CD14-positive monocyte (primary cell): ENCODE results near the gene CSMD2. TPM values are rescaled to one million over a fixed set of nuclear protein-coding genes. Genes with fewer than 3 reads are reported as not detected.

ENCODE experiments used
- DNase-seq, 3 donors: peaks; one replicate each; pipeline ENCODE4 v3.0.0-alpha.2; 2011 to 2022
- H2AFZ ChIP-seq: 2 replicates; pipeline ENCODE4 v1.6.0; 2012; ENCODE audit warnings: mild to moderate bottlenecking, low read depth, low read length, inconsistent platforms; ENCODE audit not compliant: insufficient read depth, poor library complexity, severe bottlenecking
- H3K27ac ChIP-seq, 2 donors: 1 replicate in 1 of 2; 2 replicates in 1 of 2; pipeline ENCODE4 v1.5.1; 2012 to 2013; ENCODE audit warnings: low read length in 2 of 2, control low read depth in 1 of 2, inconsistent platforms in 1 of 2, low read depth in 1 of 2, mild to moderate bottlenecking in 1 of 2
- H3K27me3 ChIP-seq, 2 donors: one replicate each; pipeline versions ENCODE4 v1.6.0 to v1.6.1; 2011 to 2013; ENCODE audit warnings: low read length in 2 of 2; ENCODE audit not compliant: control insufficient read depth in 2 of 2, insufficient read depth in 2 of 2
- H3K36me3 ChIP-seq, 2 donors: replicated peaks in 1 of 2; 1 replicate in 1 of 2; 2 replicates in 1 of 2; pipeline versions ENCODE4 v1.5.1 to v1.6.1; 2012 to 2013; ENCODE audit warnings: low read length in 2 of 2, control low read depth in 1 of 2, inconsistent platforms in 1 of 2, mild to moderate bottlenecking in 1 of 2; ENCODE audit not compliant: insufficient read depth in 2 of 2, control insufficient read depth in 1 of 2
- H3K4me1 ChIP-seq, 2 donors: 1 replicate in 1 of 2; 2 replicates in 1 of 2; pipeline versions ENCODE4 v1.5.1 to v1.6.1; 2012 to 2013; ENCODE audit warnings: low read length in 2 of 2, control low read depth in 1 of 2, inconsistent platforms in 1 of 2, mild to moderate bottlenecking in 1 of 2, moderate library complexity in 1 of 2; ENCODE audit not compliant: insufficient read depth in 2 of 2, control insufficient read depth in 1 of 2
- H3K4me2 ChIP-seq: replicated peaks from 2 replicates; pipeline ENCODE3; 2012; ENCODE audit warnings: low read length, moderate library complexity, mild to moderate bottlenecking; ENCODE audit not compliant: poor library complexity, severe bottlenecking; ENCODE audit errors: extremely low read depth
- H3K4me3 ChIP-seq, 3 experiments: fragments of 200-600 bp in 1 of 3; sonication (generic) in 1 of 3; replicated peaks in 1 of 3; 1 replicate in 2 of 3; 2 replicates in 1 of 3; pipeline ENCODE4 v1.5.1; 2011 to 2013; ENCODE audit warnings: low read length in 3 of 3, mild to moderate bottlenecking in 3 of 3, control low read depth in 2 of 3, low read depth in 2 of 3, inconsistent platforms in 1 of 3, moderate library complexity in 1 of 3
- H3K79me2 ChIP-seq: 2 replicates; pipeline ENCODE4 v1.6.0; 2012; ENCODE audit warnings: mild to moderate bottlenecking, control low read depth, inconsistent platforms, low read length, moderate library complexity; ENCODE audit not compliant: insufficient read depth
- H3K9ac ChIP-seq: 2 replicates; pipeline ENCODE4 v1.6.0; 2017; ENCODE audit warnings: low read length, mild to moderate bottlenecking; ENCODE audit not compliant: insufficient read depth, poor library complexity, severe bottlenecking
- H3K9me3 ChIP-seq, 2 donors: replicated peaks in 1 of 2; 1 replicate in 1 of 2; 2 replicates in 1 of 2; pipeline versions ENCODE4 v1.5.1 to v1.6.1; 2012 to 2013; ENCODE audit warnings: low read length in 2 of 2, control low read depth in 1 of 2; ENCODE audit not compliant: control insufficient read depth in 1 of 2, insufficient read depth in 1 of 2
- H4K20me1 ChIP-seq: 2 replicates; pipeline ENCODE4 v1.6.0; 2012; ENCODE audit warnings: mild to moderate bottlenecking, low read length, control low read depth, moderate library complexity; ENCODE audit not compliant: insufficient read depth
- H3K27ac Mint-ChIP-seq, 7 donors: one replicate each; pipeline ENCODE4 v1.8.0; 2020; ENCODE audit warnings: mild to moderate bottlenecking in 7 of 7, mixed read lengths in 7 of 7, moderate library complexity in 6 of 7, inconsistent platforms in 2 of 7
- H3K27me3 Mint-ChIP-seq, 3 donors: one replicate each; pipeline ENCODE4 v1.8.0; 2021 to 2022; ENCODE audit warnings: low read depth in 3 of 3, mild to moderate bottlenecking in 3 of 3, mixed read lengths in 3 of 3, moderate library complexity in 3 of 3, inconsistent platforms in 1 of 3
- H3K36me3 Mint-ChIP-seq, 2 donors: one replicate each; pipeline ENCODE4 v1.8.0; 2020; ENCODE audit warnings: mixed read lengths in 2 of 2, inconsistent platforms in 1 of 2, mild to moderate bottlenecking in 1 of 2
- H3K4me1 Mint-ChIP-seq: one replicate; pipeline ENCODE4 v1.8.0; 2020; ENCODE audit warnings: mild to moderate bottlenecking, mixed read lengths
- H3K4me3 Mint-ChIP-seq, 2 donors: one replicate each; pipeline ENCODE4 v1.8.0; 2020; ENCODE audit warnings: mild to moderate bottlenecking in 2 of 2, mixed read lengths in 2 of 2, moderate library complexity in 1 of 2
- H3K9me3 Mint-ChIP-seq, 7 donors: one replicate each; pipeline ENCODE4 v1.8.0; 2020 to 2022; ENCODE audit warnings: mixed read lengths in 7 of 7, mild to moderate bottlenecking in 6 of 7, moderate library complexity in 6 of 7, inconsistent platforms in 2 of 7
- WGBS: methylation state at CpG from one replicate; pipeline ENCODE4 v1.1.5; 2013; ENCODE audit warnings: missing lambda C conversion rate; ENCODE audit not compliant: insufficient coverage; 5-methylcytosine and 5-hydroxymethylcytosine counted together
- intact Hi-C, 2 donors: fragments of 100-400 bp; cut with micrococcal nuclease; formaldehyde crosslinking; loops; one replicate each; pipeline versions ENCODE4 v1.15.0 to v1.15.1; 2023
- polyA plus RNA-seq, 3 donors: library from polyadenylated mRNA; depleted of rRNA in 1 of 3; unstranded in 2 of 3; stranded (reverse) in 1 of 3; fragments of 300-500 nt in 2 of 3; fragments of >200 nt in 1 of 3; fragmentation: Illumina TruSeq in 2 of 3; gene quantifications; 1 replicate in 2 of 3; 2 replicates in 1 of 3; pipeline ENCODE4 v1.2.3, GENCODE V29; 2012 to 2021
- TF ChIP-seq, protein P1 (sequence below): fragments of 200-600 bp; IDR thresholded peaks from one replicate; pipeline ENCODE4 v1.8.0; 2022; ENCODE audit warnings: antibody characterized with exemption, mild to moderate bottlenecking

CSMD2 gene
- polyA plus RNA-seq, 3 donors = 0.04 TPM; not detected in 2

DNA sequence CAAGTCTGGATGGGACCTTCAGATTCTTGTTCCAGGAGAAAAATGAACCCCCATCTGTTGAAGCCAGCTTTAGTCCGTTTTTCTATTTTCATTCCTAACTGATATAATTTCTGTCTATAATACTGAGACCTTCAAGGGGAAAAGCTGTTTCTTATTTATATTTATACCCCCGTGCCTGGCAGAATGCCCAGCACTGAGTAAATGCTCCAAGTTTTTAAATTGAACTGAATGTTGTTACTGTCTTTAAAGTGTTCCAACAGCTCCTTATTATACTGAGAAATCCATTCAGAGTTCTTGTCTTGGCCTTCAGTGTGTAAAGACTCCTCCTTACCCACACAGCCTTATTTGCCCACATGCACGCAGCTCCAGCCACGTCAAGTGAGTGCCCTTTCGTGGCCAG lies 479.8 kb downstream of the CSMD2 start:
- no peak for DNase-seq
- Mint-ChIP-seq H3K4me1 (no peaks in the 10 kb centered on the region), H3K4me3 (no peak overlapping the region), H3K36me3 (no peaks in the 10 kb centered on the region), H3K27ac (no peak overlapping the region), H3K27me3 (peaks cover 5 to 17% (median 5%) of the 10 kb centered on the region in 3 donors), H3K9me3 (peaks cover 0 to 7% (median under 1%) of the 10 kb centered on the region in 7 donors)
- Histone ChIP-seq H3K9ac (no peak overlapping the region), H3K79me2 (no peaks in the 10 kb centered on the region), H2AFZ (no peak overlapping the region), H3K27ac (no peak overlapping the region), H3K27me3 (peaks cover 0 to 6% of the 10 kb centered on the region in 2 donors), H4K20me1 (no peaks in the 10 kb centered on the region), H3K4me3 (no peak overlapping the region), H3K9me3 (no peaks in the 10 kb centered on the region), H3K4me2 (no peak overlapping the region), H3K4me1 (no peaks in the 10 kb centered on the region), H3K36me3 (no peaks in the 10 kb centered on the region)
- intact Hi-C loops = no loop called here
- 77% methylated on average over 3 of the region's 5 CpGs for WGBS
- TF ChIP-seq, protein P1, sequence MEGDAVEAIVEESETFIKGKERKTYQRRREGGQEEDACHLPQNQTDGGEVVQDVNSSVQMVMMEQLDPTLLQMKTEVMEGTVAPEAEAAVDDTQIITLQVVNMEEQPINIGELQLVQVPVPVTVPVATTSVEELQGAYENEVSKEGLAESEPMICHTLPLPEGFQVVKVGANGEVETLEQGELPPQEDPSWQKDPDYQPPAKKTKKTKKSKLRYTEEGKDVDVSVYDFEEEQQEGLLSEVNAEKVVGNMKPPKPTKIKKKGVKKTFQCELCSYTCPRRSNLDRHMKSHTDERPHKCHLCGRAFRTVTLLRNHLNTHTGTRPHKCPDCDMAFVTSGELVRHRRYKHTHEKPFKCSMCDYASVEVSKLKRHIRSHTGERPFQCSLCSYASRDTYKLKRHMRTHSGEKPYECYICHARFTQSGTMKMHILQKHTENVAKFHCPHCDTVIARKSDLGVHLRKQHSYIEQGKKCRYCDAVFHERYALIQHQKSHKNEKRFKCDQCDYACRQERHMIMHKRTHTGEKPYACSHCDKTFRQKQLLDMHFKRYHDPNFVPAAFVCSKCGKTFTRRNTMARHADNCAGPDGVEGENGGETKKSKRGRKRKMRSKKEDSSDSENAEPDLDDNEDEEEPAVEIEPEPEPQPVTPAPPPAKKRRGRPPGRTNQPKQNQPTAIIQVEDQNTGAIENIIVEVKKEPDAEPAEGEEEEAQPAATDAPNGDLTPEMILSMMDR = no peak

DNA sequence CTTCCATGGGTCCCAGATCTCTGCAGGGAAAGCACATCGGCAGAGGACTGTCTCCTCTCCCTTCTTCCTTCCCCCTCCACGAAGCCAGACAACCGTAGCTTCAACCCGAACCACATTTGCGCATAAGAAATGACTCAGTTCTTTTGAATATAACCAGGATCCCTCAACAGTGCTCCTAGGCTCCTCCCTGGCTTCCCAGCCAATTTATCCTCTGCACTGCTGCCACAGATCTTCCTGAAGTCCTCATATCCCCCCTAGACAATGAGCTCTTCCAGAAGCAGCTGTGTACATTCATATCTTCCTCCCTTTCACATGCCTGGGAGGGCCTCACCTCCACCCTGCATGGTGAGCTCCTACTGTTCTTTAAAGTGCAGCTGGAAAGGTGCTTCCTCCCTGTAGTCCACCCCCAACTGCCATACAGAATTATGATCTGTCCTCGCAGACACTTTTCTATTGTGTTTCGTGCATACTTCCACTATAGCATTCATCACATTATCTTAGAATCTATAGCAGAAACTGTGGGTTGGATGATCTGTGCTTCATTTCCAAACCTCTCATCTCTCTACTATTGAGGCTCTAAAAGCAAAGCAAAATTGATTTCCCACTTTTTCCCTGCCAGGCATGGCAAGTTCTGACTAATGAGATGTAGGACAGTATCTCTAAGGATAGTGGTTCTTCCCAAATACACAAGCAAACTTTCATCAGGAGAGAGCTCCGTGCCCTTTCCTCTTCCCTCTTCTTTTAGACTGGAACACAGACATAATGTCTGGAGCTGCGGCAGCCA lies 480.4 kb downstream of the CSMD2 start:
- Mint-ChIP-seq H3K9me3 (peaks cover 0 to 5% (median 1%) of the 10 kb centered on the region in 7 donors), H3K4me1 (no peaks in the 10 kb centered on the region), H3K27me3 (peaks cover 4 to 17% (median 5%) of the 10 kb centered on the region in 3 donors), H3K27ac (no peak overlapping the region), H3K4me3 (no peak overlapping the region), H3K36me3 (no peaks in the 10 kb centered on the region)
- Histone ChIP-seq H2AFZ (no peak overlapping the region), H3K9ac (no peak overlapping the region), H3K36me3 (no peaks in the 10 kb centered on the region), H3K4me2 (no peak overlapping the region), H3K79me2 (no peaks in the 10 kb centered on the region), H3K9me3 (no peaks in the 10 kb centered on the region), H3K4me1 (no peaks in the 10 kb centered on the region), H4K20me1 (no peaks in the 10 kb centered on the region), H3K27ac (no peak overlapping the region), H3K4me3 (no peak overlapping the region), H3K27me3 (peaks cover 0 to 6% of the 10 kb centered on the region in 2 donors)
- WGBS = 73% methylated on average over 6 of the region's 9 CpGs
- TF ChIP-seq, protein P1 = no peak
- DNase-seq = no peak
- intact Hi-C loops = no loop called here
